Measurements from ENCODE around the gene ATG10.

DNA sequence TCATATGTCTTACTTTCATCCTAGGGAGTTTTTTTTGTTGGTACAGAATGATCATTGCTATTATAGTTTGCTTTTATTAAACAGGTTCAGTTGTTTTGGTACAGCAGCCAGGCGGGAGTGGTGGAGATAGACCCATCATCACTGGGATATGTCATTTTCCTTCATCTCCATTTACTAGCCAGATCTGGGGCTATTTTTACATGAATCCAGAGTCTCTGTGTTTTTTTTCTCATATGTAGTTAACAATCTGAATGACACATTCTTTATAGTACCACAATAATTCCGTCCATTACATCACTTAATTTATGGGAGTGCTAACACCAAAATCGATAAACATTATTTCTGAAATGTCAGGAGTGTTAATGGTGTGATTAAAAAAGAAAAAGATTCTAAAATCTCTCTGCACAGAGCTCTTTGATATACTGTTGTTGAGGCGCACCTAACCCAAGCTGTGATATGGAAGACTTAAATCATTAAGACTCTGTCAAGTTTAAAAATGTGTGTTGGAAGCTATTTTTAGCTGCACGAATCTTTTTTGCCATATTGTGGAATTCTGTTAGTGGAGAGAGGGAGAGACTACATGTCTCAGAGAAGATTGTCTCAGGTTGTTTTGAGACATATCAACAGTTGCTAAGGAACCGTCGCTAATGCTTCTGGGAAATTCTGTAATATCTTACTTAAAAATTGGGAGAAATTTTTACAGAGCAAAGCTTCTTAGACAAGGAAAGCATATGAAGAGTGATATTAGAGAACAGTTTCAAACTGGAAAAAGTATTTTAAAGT, 246.7 kb downstream of the ATG10 start:
- TF ChIP-seq, protein P1, sequence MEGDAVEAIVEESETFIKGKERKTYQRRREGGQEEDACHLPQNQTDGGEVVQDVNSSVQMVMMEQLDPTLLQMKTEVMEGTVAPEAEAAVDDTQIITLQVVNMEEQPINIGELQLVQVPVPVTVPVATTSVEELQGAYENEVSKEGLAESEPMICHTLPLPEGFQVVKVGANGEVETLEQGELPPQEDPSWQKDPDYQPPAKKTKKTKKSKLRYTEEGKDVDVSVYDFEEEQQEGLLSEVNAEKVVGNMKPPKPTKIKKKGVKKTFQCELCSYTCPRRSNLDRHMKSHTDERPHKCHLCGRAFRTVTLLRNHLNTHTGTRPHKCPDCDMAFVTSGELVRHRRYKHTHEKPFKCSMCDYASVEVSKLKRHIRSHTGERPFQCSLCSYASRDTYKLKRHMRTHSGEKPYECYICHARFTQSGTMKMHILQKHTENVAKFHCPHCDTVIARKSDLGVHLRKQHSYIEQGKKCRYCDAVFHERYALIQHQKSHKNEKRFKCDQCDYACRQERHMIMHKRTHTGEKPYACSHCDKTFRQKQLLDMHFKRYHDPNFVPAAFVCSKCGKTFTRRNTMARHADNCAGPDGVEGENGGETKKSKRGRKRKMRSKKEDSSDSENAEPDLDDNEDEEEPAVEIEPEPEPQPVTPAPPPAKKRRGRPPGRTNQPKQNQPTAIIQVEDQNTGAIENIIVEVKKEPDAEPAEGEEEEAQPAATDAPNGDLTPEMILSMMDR (IDR thresholded peaks at IDR 0.05) = no peak
- TF ChIP-seq POLR2A (IDR thresholded peaks at IDR 0.05) = no peak
